NCI-H128 (cell line): ENCODE measurements around the gene MUC4.

ENCODE experiments used
- DNase-seq: peaks from one replicate; lab custom pipeline; 2025; ENCODE audit not compliant: unreplicated experiment; lab: John Stamatoyannopoulos, UW

MUC4 gene

GRCh38 chr3:195704433-195704999, 107.2 kb downstream of the MUC4 start:
- no peak for DNase-seq

- DNase-seq = no peak
These were observed 108.0 kb downstream of the MUC4 start for GRCh38 chr3:195703776-195704175.

GRCh38 chr3:195701042-195701915, 110.5 kb downstream of the MUC4 start:
- no peak for DNase-seq

- DNase-seq = no peak
These were observed 111.4 kb downstream of the MUC4 start for GRCh38 chr3:195700319-195700718.

- DNase-seq = no peak
These were observed 111.9 kb downstream of the MUC4 start for GRCh38 chr3:195699860-195700259.

- DNase-seq = no peak
These were observed 112.3 kb downstream of the MUC4 start for GRCh38 chr3:195699388-195699771.

- no peak for DNase-seq
These were observed 112.9 kb downstream of the MUC4 start for GRCh38 chr3:195698647-195699387.

GRCh38 chr3:195698325-195698646, 113.4 kb downstream of the MUC4 start:
- DNase-seq = no peak

- DNase-seq = no peak
These were observed 114.0 kb downstream of the MUC4 start for GRCh38 chr3:195697582-195698324.
